ENCODE measurements around the gene NAV1. TPM values are rescaled to one million over a fixed set of nuclear protein-coding genes. Genes with fewer than 3 reads are reported as not detected.

Gene NAV1
- total and polyA plus RNA-seq, 2 donors (not counting 3 experiments of a cell fraction or from before 2014, with no cell fraction given), result 19.9 to 138 TPM

DNA sequence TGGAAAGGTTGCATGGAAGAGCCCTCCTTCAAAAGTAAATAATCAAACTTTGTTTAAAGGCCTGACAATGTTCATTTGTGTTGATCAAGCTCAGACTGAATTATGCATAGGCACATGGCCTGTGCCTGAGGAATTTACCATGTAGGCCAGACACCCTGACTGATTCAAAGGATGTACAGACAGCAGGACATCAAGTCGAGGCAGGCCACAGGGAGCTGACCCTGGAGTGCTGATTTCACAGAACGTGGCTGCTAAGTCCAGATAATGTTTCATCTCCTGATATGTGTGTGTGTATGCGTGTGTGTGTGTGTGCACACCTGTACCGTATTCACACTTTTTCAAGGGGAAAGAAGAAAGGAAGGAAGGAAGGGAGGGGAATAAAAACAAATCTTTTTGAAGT lies 34.1 kb downstream of the NAV1 start:
- Histone ChIP-seq H4K20me1 (replicated peaks; ENCODE audit: control insufficient read depth, extremely low read depth, insufficient read depth, low read length) (peaks cover 7% of the 10 kb centered on the region), H3K4me2 (ENCODE audit: insufficient read depth, low read length) (no peak overlapping the region), H3K36me3 (ENCODE audit: control insufficient read depth in 2 of 2, extremely low read depth in 1 of 2, insufficient read depth in 2 of 2, low read length in 2 of 2) (no peaks in the 10 kb centered on the region), H3K9me3 (replicated peaks; ENCODE audit: control insufficient read depth, insufficient read depth, low read length) (no peaks in the 10 kb centered on the region), H3K27ac (ENCODE audit: insufficient read depth, low read depth, low read length) (no peak overlapping the region), H3K4me3 (replicated peaks in 1 of 3; ENCODE audit: insufficient read depth in 1 of 3, low read depth in 1 of 3, low read length in 3 of 3) (no peak overlapping the region), H3K9me1 (replicated peaks; ENCODE audit: control insufficient read depth, extremely low read depth, insufficient read depth, low read length) (no peaks in the 10 kb centered on the region), H2AFZ (ENCODE audit: low read depth, low read length) (no peak overlapping the region), H3K27me3 (ENCODE audit: control insufficient read depth in 2 of 2, insufficient read depth in 2 of 2, low read length in 2 of 2) (no peaks in the 10 kb centered on the region), H3K4me1 (ENCODE audit: control insufficient read depth, extremely low read depth, insufficient read depth, low read length) (peaks cover 22% of the 10 kb centered on the region), H3K9ac (replicated peaks; ENCODE audit: extremely low read depth, insufficient read depth, low read length) (no peak overlapping the region), H3K79me2 (ENCODE audit: control insufficient read depth, insufficient read depth, low read length) (peaks cover 88% of the 10 kb centered on the region)
- ChIA-PET POLR2A (no interaction called here), CTCF (interaction anchor here (0.8 kb wide), 1 partner anchor 11 kb away, joined by 3 read pairs; no protein-coding TSS in a partner anchor)
- BruUV-seq (replicated peaks), result no TSS peak
- dilution Hi-C loops (cut with MboI; ENCODE audit: extremely low pct_ligation_motif_present, low sequenced_read_pairs), result loop anchor here (25.0 kb wide), 1 partner anchor 139 kb away; no protein-coding TSS in a partner anchor
- intact Hi-C loops (cut with micrococcal nuclease), result no loop called here
- TF ChIP-seq, protein P1, sequence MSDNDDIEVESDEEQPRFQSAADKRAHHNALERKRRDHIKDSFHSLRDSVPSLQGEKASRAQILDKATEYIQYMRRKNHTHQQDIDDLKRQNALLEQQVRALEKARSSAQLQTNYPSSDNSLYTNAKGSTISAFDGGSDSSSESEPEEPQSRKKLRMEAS (IDR thresholded peaks at IDR 0.05; ENCODE audit: insufficient read depth, insufficient read length), result no peak
- TF ChIP-seq, protein P2, sequence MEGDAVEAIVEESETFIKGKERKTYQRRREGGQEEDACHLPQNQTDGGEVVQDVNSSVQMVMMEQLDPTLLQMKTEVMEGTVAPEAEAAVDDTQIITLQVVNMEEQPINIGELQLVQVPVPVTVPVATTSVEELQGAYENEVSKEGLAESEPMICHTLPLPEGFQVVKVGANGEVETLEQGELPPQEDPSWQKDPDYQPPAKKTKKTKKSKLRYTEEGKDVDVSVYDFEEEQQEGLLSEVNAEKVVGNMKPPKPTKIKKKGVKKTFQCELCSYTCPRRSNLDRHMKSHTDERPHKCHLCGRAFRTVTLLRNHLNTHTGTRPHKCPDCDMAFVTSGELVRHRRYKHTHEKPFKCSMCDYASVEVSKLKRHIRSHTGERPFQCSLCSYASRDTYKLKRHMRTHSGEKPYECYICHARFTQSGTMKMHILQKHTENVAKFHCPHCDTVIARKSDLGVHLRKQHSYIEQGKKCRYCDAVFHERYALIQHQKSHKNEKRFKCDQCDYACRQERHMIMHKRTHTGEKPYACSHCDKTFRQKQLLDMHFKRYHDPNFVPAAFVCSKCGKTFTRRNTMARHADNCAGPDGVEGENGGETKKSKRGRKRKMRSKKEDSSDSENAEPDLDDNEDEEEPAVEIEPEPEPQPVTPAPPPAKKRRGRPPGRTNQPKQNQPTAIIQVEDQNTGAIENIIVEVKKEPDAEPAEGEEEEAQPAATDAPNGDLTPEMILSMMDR (IDR thresholded peaks at IDR 0.05; ENCODE audit: extremely low read depth in 1 of 2, insufficient read depth in 1 of 2, low read depth in 1 of 2, low read length in 2 of 2), result no peak
- no peak for TF ChIP-seq FOS (IDR thresholded peaks at IDR 0.05; ENCODE audit: borderline replicate concordance, insufficient read depth, low read length)
- no peak for DNase-seq (ENCODE audit: low read depth, low spot score)
- FAIRE-seq, result no peak

DNA sequence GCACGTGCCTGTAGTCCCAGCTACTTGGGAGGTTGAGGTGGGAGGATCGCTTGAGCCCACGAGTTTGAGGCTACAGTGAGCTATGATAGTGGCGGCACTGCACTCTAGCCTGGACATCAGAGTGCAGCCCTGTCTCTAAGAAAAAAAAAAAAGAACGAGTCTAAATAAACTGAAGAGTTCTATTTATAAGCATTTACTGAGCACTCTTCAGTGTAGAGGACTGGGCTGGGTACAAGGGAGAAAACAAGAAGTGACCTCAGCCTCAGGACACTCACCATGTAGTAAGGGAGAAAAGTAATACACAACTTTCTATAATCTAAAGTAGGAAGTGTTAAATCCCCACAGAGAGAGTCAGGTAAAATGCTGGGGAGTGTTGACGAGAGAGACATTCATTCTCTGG lies 35.0 kb downstream of the NAV1 start:
- DNase-seq (ENCODE audit: low read depth, low spot score), result no peak
- no peaks in the 10 kb centered on the region for H3K9me3 ChIP-seq (replicated peaks; ENCODE audit: control insufficient read depth, insufficient read depth, low read length)
- H3K4me2 ChIP-seq (ENCODE audit: insufficient read depth, low read length), result no peak overlapping the region
- H3K9me1 ChIP-seq (replicated peaks; ENCODE audit: control insufficient read depth, extremely low read depth, insufficient read depth, low read length), result no peaks in the 10 kb centered on the region
- no peak overlapping the region for H3K9ac ChIP-seq (replicated peaks; ENCODE audit: extremely low read depth, insufficient read depth, low read length)
- no peak overlapping the region for H3K27ac ChIP-seq (ENCODE audit: insufficient read depth, low read depth, low read length)
- FAIRE-seq, result no peak
- intact Hi-C loops (cut with micrococcal nuclease) (no loop called here), dilution Hi-C loops (cut with MboI; ENCODE audit: extremely low pct_ligation_motif_present, low sequenced_read_pairs) (loop anchor here (25.0 kb wide), 1 partner anchor 138 kb away; no protein-coding TSS in a partner anchor)
- no TSS peak for BruUV-seq (replicated peaks)
- no peak overlapping the region for H3K4me3 ChIP-seq (replicated peaks in 1 of 3; ENCODE audit: insufficient read depth in 1 of 3, low read depth in 1 of 3, low read length in 3 of 3)
- TF ChIP-seq, protein P1 (IDR thresholded peaks at IDR 0.05; ENCODE audit: insufficient read depth, insufficient read length), result no peak
- TF ChIP-seq POLR2A (IDR thresholded peaks at IDR 0.05; ENCODE audit: low read depth, low read length), result no peak
- no peak for TF ChIP-seq EZH2 (IDR thresholded peaks at IDR 0.05; ENCODE audit: borderline replicate concordance, low read depth, low read length, severe bottlenecking)
- no peak for TF ChIP-seq JUN (IDR thresholded peaks at IDR 0.05; ENCODE audit: borderline replicate concordance, insufficient read depth, insufficient read length, low read depth)
- TF ChIP-seq, protein P2 (IDR thresholded peaks at IDR 0.05; ENCODE audit: extremely low read depth in 1 of 2, insufficient read depth in 1 of 2, low read depth in 1 of 2, low read length in 2 of 2), result no peak
- no peak for TF ChIP-seq MYC (IDR thresholded peaks at IDR 0.05; ENCODE audit: low read depth, low read length)
- TF ChIP-seq POLR2AphosphoS5 (IDR thresholded peaks at IDR 0.05; ENCODE audit: insufficient read depth, low read depth, low read length), result no peak
- TF ChIP-seq FOS (IDR thresholded peaks at IDR 0.05; ENCODE audit: borderline replicate concordance, insufficient read depth, low read length), result no peak
- no peak for TF ChIP-seq GATA2 (IDR thresholded peaks at IDR 0.05; ENCODE audit: insufficient read depth, insufficient read length, low read depth, low read length)
- POLR2A ChIA-PET, result no interaction called here
- peaks cover 22% of the 10 kb centered on the region for H3K4me1 ChIP-seq (ENCODE audit: control insufficient read depth, extremely low read depth, insufficient read depth, low read length)
- H2AFZ ChIP-seq (ENCODE audit: low read depth, low read length), result no peak overlapping the region
- peaks cover 8% of the 10 kb centered on the region for H4K20me1 ChIP-seq (replicated peaks; ENCODE audit: control insufficient read depth, extremely low read depth, insufficient read depth, low read length)
- H3K36me3 ChIP-seq (ENCODE audit: control insufficient read depth in 2 of 2, extremely low read depth in 1 of 2, insufficient read depth in 2 of 2, low read length in 2 of 2), result no peaks in the 10 kb centered on the region
- CTCF ChIA-PET, result interaction anchor here (0.8 to 1.0 kb wide), 2 partner anchors 12 to 34 kb away, joined by 3 read pairs; no protein-coding TSS in a partner anchor
- H3K79me2 ChIP-seq (ENCODE audit: control insufficient read depth, insufficient read depth, low read length), result peaks cover 87% of the 10 kb centered on the region
- no peaks in the 10 kb centered on the region for H3K27me3 ChIP-seq (ENCODE audit: control insufficient read depth in 2 of 2, insufficient read depth in 2 of 2, low read length in 2 of 2)
